HCT116 (cell line): ENCODE results near the gene AP5S1. TPM values are rescaled to one million over a fixed set of nuclear protein-coding genes. Genes with fewer than 3 reads are reported as not detected.

Source experiments
- ATAC-seq: fragments of 200-7000 bp; cut with Tn5 transposase; 2 replicates; pipeline ENCODE4 v1.9.1; 2020; ENCODE audit warnings: mild to moderate bottlenecking, moderate library complexity
- BruUV-seq: library from RNA; stranded (reverse); fragments of 400-500 nt; replicated peaks from 2 replicates; lab custom pipeline; 2021; lab: Mats Ljungman, UMichigan
- CTCF ChIA-PET: fragments of 300-600 bp; sonication (Branson Sonifier 250); formaldehyde crosslinking; loops from one replicate; lab custom pipeline; 2021; ENCODE audit warnings: antibody characterized with exemption; lab: Charles Lee
- POLR2A ChIA-PET: fragments of 300-600, 350-600 bp; sonication (Branson Sonifier 250); formaldehyde crosslinking; loops from one replicate; lab custom pipeline; 2021; ENCODE audit warnings: antibody characterized with exemption; lab: Charles Lee
- RAD21 ChIA-PET, 2 experiments: fragments of 300-600 bp; sonication (Branson Sonifier 250); formaldehyde crosslinking; loops; one replicate each; lab custom pipeline; 2023; ENCODE audit warnings: low total read pairs in 2 of 2; ENCODE audit not compliant: uncharacterized antibody in 2 of 2, unreplicated experiment in 2 of 2, low non-redundant PET in 1 of 2; lab: Charles Lee
- DNase-seq: peaks from one replicate; pipeline ENCODE4 v3.0.0-alpha.2; 2010; ENCODE audit warnings: low read depth, low spot score
- H2AFZ ChIP-seq: fragments of 200-600 bp; shearing (Covaris generic), sonication (generic); 2 replicates; pipeline ENCODE4 v1.6.1; 2017; ENCODE audit warnings: low read depth, mixed run types, mixed read lengths, antibody characterized with exemption, low read length; ENCODE audit not compliant: poor library complexity, severe bottlenecking
- H3K27ac ChIP-seq: 2 replicates; pipeline ENCODE4 v1.5.1; 2012; ENCODE audit warnings: low read depth, low read length
- H3K27me3 ChIP-seq: fragments of 200-600 bp; sonication (generic); 2 replicates; pipeline ENCODE4 v1.6.1; 2016; ENCODE audit warnings: mixed run types, low read length, mixed read lengths; ENCODE audit not compliant: insufficient read depth
- H3K36me3 ChIP-seq, 2 experiments: fragments of 200-500 bp in 1 of 2; fragments of 200-600 bp in 1 of 2; sonication (Bioruptor generic) in 1 of 2; sonication (generic) in 1 of 2; 2 replicates each; pipeline versions ENCODE4 v1.5.1 to v1.6.1; 2014 to 2016; ENCODE audit warnings: low read length in 2 of 2, inconsistent platforms in 1 of 2, mixed read lengths in 1 of 2, mixed run types in 1 of 2; ENCODE audit not compliant: insufficient read depth in 2 of 2, control insufficient read depth in 1 of 2
- H3K4me1 ChIP-seq, 2 experiments: fragments of 200-600 bp in 1 of 2; sonication (generic) in 1 of 2; 2 replicates each; pipeline versions ENCODE4 v1.5.1 to v1.6.1; 2012 to 2017; ENCODE audit warnings: low read length in 2 of 2, inconsistent platforms in 1 of 2, mild to moderate bottlenecking in 1 of 2, mixed read lengths in 1 of 2, mixed run types in 1 of 2, moderate library complexity in 1 of 2; ENCODE audit not compliant: insufficient read depth in 2 of 2, control insufficient read depth in 1 of 2
- H3K4me2 ChIP-seq: fragments of 200-600 bp; sonication (generic); 2 replicates; pipeline ENCODE4 v1.6.1; 2017; ENCODE audit warnings: mixed run types, low read length, mixed read lengths
- H3K4me3 ChIP-seq, 2 experiments: fragments of 200-600 bp in 1 of 2; sonication (generic) in 1 of 2; replicated peaks in 1 of 2; 2 replicates each; pipeline ENCODE4 v1.5.1; 2011 to 2016; ENCODE audit warnings: low read length in 2 of 2, control low read depth in 1 of 2, low read depth in 1 of 2, mild to moderate bottlenecking in 1 of 2, mixed read lengths in 1 of 2, mixed run types in 1 of 2
- H3K79me2 ChIP-seq: fragments of 200-600 bp; sonication (generic); 2 replicates; pipeline ENCODE4 v1.6.1; 2017; ENCODE audit warnings: mild to moderate bottlenecking, mixed run types, low read length, moderate library complexity, mixed read lengths; ENCODE audit not compliant: insufficient read depth
- H3K9ac ChIP-seq: fragments of 200-600 bp; sonication (generic); 2 replicates; pipeline ENCODE4 v1.6.1; 2016; ENCODE audit warnings: low read length, mixed read lengths
- H3K9me2 ChIP-seq: fragments of 200-600 bp; sonication (generic), shearing (Covaris generic); 2 replicates; pipeline ENCODE4 v1.6.1; 2017; ENCODE audit warnings: mixed run types, mild to moderate bottlenecking, moderate library complexity; ENCODE audit not compliant: insufficient read depth
- H3K9me3 ChIP-seq, 2 experiments: fragments of 200-500 bp in 1 of 2; fragments of 200-600 bp in 1 of 2; sonication (Bioruptor generic) in 1 of 2; sonication (generic) in 1 of 2; 2 replicates each; pipeline ENCODE4 v1.6.1; 2014 to 2017; ENCODE audit warnings: low read length in 2 of 2, mixed read lengths in 2 of 2, inconsistent platforms in 1 of 2, low read depth in 1 of 2, mild to moderate bottlenecking in 1 of 2, mixed run types in 1 of 2, moderate library complexity in 1 of 2; ENCODE audit not compliant: control insufficient read depth in 1 of 2, insufficient read depth in 1 of 2
- H4K20me1 ChIP-seq: fragments of 200-600 bp; sonication (generic), shearing (Covaris generic); 2 replicates; pipeline ENCODE4 v1.6.1; 2017; ENCODE audit warnings: mixed run types, mild to moderate bottlenecking, moderate library complexity; ENCODE audit not compliant: insufficient read depth
- CBX3 ChIP-seq: IDR thresholded peaks from 2 replicates; pipeline ENCODE4 v1.6.1; 2012; ENCODE audit warnings: low read depth
- CEBPB ChIP-seq: IDR thresholded peaks from 2 replicates; pipeline ENCODE4 v1.6.1; 2012; ENCODE audit warnings: low read depth
- ELF1 ChIP-seq: IDR thresholded peaks from 2 replicates; pipeline ENCODE4 v1.6.1; 2012; ENCODE audit warnings: low read depth, borderline replicate concordance
- EZH2phosphoT487 ChIP-seq: fragments of 200-600 bp; IDR thresholded peaks from 2 replicates; pipeline ENCODE4 v1.6.1; 2018; ENCODE audit warnings: antibody characterized with exemption, borderline replicate concordance
- JUND ChIP-seq: IDR thresholded peaks from 2 replicates; pipeline ENCODE4 v1.6.1; 2012
- POLR2A ChIP-seq: IDR thresholded peaks from 2 replicates; pipeline ENCODE4 v1.7.0; 2011; ENCODE audit warnings: borderline replicate concordance; ENCODE audit not compliant: insufficient read depth, insufficient read length; ENCODE audit errors: extremely low read depth
- POLR2AphosphoS5 ChIP-seq: IDR thresholded peaks from 2 replicates; pipeline ENCODE4 v1.6.1; 2011; ENCODE audit warnings: mild to moderate bottlenecking, low read depth, low read length, moderate library complexity
- SRF ChIP-seq: IDR thresholded peaks from 2 replicates; pipeline ENCODE4 v1.6.1; 2012; ENCODE audit warnings: low read depth
- ZFX ChIP-seq: fragments of 450-650 bp; IDR thresholded peaks from 2 replicates; pipeline ENCODE4 v1.6.1; 2017
- ZNF274 ChIP-seq: fragments of 200-500 bp; sonication (Bioruptor generic); IDR thresholded peaks from 2 replicates; pipeline ENCODE4 v1.6.1; 2014; ENCODE audit warnings: mild to moderate bottlenecking, low read depth, low read length, inconsistent platforms
- intact Hi-C: fragments of 100-400 bp; cut with micrococcal nuclease; formaldehyde crosslinking; loops from 2 replicates; pipeline ENCODE4 v1.10.0; 2022
- total RNA-seq: library from RNA; stranded (reverse); gene quantifications from one replicate; pipeline ENCODE4 v1.2.1, GENCODE V29; 2021; ENCODE audit not compliant: unreplicated experiment
- TF ChIP-seq, protein P1 (sequence below): IDR thresholded peaks from 2 replicates; pipeline ENCODE4 v1.6.1; 2012; ENCODE audit warnings: low read depth
- TF ChIP-seq, protein P2 (sequence below): IDR thresholded peaks from 2 replicates; pipeline ENCODE4 v1.6.1; 2011; ENCODE audit warnings: mild to moderate bottlenecking, low read length, moderate library complexity; ENCODE audit not compliant: insufficient replicate concordance; ENCODE audit errors: extremely low read depth
- TF ChIP-seq, protein P3 (sequence below): IDR thresholded peaks from 2 replicates; pipeline ENCODE4 v1.6.1; 2012
- TF ChIP-seq, protein P4 (sequence below), 3 experiments: fragments of 200-600 bp in 1 of 3; sonication (generic) in 1 of 3; IDR thresholded peaks in 2 of 3; conservative IDR thresholded peaks in 1 of 3; 2 replicates each; pipeline ENCODE4 v1.5.1; 2012 to 2017; ENCODE audit warnings: low read depth in 2 of 3, low read length in 2 of 3, antibody characterized with exemption in 1 of 3, borderline replicate concordance in 1 of 3, control low read depth in 1 of 3, mild to moderate bottlenecking in 1 of 3, mixed read lengths in 1 of 3, mixed run types in 1 of 3, moderate library complexity in 1 of 3; ENCODE audit not compliant: insufficient read depth in 1 of 3

Gene AP5S1
- total RNA-seq, 1 experiment from 2014 or later, result 12.1 TPM

DNA sequence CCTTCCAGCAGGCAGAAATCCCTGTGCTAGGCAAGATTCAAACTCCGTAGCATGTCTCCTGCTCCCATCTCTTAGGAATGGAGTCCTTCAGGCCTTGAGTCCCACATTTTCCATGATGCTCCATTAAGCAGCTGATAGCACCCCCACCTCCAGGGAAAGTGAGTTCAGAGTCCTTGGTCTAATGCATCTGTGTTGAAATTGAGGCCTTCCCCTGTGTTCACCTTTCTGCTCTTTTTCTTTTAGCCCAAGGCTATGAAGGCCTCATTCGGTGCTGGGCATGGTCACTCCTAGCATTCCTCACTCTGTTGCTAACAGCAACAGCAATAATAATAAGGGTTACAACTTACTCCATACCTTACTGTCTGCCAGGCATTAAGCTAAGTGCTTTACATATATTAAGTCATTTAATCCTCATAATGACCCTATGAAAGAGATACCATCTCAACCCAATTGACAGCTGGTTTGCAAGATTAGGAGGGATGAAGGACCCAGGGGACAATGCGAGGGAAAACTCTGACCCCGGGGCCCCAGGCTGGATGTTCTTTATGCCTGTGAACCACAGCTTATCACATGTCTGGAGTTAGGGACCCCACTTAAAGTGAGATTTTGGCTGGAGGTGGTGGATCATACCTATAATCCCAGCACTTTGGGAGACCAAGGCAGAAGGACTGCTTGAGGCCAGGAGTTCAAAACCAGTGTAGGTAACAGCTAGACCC, 51.4 kb downstream of the AP5S1 start:
- Histone ChIP-seq H3K36me3 (peaks cover 13 to 24% of the 10 kb centered on the region in 2 experiments; a peak in 3 of 4 replicates), H3K9me3 (no peaks in the 10 kb centered on the region), H3K9ac (no peak overlapping the region), H3K79me2 (no peaks in the 10 kb centered on the region), H2AFZ (no peak overlapping the region), H3K27me3 (no peaks in the 10 kb centered on the region), H4K20me1 (no peaks in the 10 kb centered on the region), H3K9me2 (no peaks in the 10 kb centered on the region), H3K4me2 (no peak overlapping the region), H3K27ac (no peak overlapping the region), H3K4me3 (no peak overlapping the region), H3K4me1 (no peaks in the 10 kb centered on the region)
- intact Hi-C loops, result no loop called here
- RAD21 ChIA-PET, result no interaction called here
- DNase-seq (no peak), ATAC-seq (no peak)
- no TSS peak for BruUV-seq
- POLR2A ChIA-PET, result interaction anchor here (0.6 kb wide), 1 partner anchor 14 kb away, joined by 3 read pairs; no protein-coding TSS in a partner anchor
- CTCF ChIA-PET, result interaction anchor here (0.9 kb wide), 1 partner anchor 17 kb away, joined by 3 read pairs; no protein-coding TSS in a partner anchor
- TF ChIP-seq JUND (no peak), CEBPB (no peak), POLR2A (no peak), POLR2AphosphoS5 (no peak), ZFX (no peak), EZH2phosphoT487 (no peak), CBX3 (no peak), SRF (no peak), ZNF274 (no peak), ELF1 (no peak)
- TF ChIP-seq, protein P1, sequence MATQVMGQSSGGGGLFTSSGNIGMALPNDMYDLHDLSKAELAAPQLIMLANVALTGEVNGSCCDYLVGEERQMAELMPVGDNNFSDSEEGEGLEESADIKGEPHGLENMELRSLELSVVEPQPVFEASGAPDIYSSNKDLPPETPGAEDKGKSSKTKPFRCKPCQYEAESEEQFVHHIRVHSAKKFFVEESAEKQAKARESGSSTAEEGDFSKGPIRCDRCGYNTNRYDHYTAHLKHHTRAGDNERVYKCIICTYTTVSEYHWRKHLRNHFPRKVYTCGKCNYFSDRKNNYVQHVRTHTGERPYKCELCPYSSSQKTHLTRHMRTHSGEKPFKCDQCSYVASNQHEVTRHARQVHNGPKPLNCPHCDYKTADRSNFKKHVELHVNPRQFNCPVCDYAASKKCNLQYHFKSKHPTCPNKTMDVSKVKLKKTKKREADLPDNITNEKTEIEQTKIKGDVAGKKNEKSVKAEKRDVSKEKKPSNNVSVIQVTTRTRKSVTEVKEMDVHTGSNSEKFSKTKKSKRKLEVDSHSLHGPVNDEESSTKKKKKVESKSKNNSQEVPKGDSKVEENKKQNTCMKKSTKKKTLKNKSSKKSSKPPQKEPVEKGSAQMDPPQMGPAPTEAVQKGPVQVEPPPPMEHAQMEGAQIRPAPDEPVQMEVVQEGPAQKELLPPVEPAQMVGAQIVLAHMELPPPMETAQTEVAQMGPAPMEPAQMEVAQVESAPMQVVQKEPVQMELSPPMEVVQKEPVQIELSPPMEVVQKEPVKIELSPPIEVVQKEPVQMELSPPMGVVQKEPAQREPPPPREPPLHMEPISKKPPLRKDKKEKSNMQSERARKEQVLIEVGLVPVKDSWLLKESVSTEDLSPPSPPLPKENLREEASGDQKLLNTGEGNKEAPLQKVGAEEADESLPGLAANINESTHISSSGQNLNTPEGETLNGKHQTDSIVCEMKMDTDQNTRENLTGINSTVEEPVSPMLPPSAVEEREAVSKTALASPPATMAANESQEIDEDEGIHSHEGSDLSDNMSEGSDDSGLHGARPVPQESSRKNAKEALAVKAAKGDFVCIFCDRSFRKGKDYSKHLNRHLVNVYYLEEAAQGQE, result no peak
- TF ChIP-seq, protein P2, sequence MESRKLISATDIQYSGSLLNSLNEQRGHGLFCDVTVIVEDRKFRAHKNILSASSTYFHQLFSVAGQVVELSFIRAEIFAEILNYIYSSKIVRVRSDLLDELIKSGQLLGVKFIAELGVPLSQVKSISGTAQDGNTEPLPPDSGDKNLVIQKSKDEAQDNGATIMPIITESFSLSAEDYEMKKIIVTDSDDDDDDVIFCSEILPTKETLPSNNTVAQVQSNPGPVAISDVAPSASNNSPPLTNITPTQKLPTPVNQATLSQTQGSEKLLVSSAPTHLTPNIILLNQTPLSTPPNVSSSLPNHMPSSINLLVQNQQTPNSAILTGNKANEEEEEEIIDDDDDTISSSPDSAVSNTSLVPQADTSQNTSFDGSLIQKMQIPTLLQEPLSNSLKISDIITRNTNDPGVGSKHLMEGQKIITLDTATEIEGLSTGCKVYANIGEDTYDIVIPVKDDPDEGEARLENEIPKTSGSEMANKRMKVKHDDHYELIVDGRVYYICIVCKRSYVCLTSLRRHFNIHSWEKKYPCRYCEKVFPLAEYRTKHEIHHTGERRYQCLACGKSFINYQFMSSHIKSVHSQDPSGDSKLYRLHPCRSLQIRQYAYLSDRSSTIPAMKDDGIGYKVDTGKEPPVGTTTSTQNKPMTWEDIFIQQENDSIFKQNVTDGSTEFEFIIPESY, result no peak
- TF ChIP-seq, protein P3, sequence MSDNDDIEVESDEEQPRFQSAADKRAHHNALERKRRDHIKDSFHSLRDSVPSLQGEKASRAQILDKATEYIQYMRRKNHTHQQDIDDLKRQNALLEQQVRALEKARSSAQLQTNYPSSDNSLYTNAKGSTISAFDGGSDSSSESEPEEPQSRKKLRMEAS, result no peak
- TF ChIP-seq, protein P4, sequence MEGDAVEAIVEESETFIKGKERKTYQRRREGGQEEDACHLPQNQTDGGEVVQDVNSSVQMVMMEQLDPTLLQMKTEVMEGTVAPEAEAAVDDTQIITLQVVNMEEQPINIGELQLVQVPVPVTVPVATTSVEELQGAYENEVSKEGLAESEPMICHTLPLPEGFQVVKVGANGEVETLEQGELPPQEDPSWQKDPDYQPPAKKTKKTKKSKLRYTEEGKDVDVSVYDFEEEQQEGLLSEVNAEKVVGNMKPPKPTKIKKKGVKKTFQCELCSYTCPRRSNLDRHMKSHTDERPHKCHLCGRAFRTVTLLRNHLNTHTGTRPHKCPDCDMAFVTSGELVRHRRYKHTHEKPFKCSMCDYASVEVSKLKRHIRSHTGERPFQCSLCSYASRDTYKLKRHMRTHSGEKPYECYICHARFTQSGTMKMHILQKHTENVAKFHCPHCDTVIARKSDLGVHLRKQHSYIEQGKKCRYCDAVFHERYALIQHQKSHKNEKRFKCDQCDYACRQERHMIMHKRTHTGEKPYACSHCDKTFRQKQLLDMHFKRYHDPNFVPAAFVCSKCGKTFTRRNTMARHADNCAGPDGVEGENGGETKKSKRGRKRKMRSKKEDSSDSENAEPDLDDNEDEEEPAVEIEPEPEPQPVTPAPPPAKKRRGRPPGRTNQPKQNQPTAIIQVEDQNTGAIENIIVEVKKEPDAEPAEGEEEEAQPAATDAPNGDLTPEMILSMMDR (IDR thresholded peaks at IDR 0.05 in 2 of 3, conservative IDR thresholded peaks at IDR 0.05 in 1 of 3; ENCODE audit: borderline replicate concordance in 1 of 3, insufficient read depth in 1 of 3, low read depth in 2 of 3, low read length in 2 of 3), result no peak
